IPS DF 4.7 (cell line): ENCODE measurements around the gene LCP2.
A peak's percentile ranks its signal among the peaks of the same experiment; 100 is the strongest.
"Not testable (repeated sequence)": the region's sequence is repeated elsewhere in the genome, so short reads cannot be mapped to it uniquely, and the experiment has no call there.

Source experiments
- DNase-seq: peaks from one replicate; pipeline ENCODE4 v3.0.0-alpha.2; 2013; ENCODE audit warnings: low spot score; ENCODE audit errors: extremely low read depth

Gene LCP2

GRCh38 chr5:170248931-170249227 is 48.7 kb downstream of the LCP2 start:
- not testable (repeated sequence) for DNase-seq

DNA sequence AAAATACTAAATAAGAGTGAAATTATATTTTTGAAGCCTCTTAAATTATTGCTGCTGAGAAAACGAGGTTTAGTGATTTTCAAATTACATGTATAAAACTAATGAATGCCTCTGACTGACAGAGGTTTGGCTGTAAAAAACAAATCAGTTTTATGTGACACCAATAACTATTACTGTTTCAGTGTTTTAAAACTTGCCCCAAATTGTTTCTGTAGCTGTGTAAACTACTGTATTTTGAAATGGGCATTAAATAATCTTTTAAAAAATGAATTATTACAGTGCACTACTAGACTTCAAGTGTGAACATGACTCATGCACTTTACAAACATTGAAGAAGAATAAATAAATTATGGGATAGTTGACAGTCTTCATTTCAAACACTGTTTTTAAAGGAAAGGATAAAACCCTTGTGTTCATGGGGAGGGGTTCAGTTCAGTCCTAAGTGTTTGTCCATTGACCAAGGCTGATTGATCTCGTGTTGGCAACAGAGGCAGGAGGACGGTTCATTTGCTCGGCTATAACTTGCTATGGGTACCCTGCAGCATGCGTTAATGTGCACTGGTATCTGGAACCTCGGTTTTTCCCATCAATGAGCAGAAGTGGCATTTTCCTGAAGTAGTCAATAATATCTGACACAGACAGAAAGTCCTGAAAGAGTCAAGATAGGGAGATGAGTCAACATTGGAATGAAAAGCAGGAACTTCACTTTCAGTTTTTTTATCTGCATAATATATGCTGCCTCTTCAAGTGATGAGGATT is 49.2 kb downstream of the LCP2 start:
- no peak for DNase-seq

GRCh38 chr5:170247363-170247762 is 50.2 kb downstream of the LCP2 start:
- DNase-seq: no peak

- no peak for DNase-seq
Observed at GRCh38 chr5:170246126-170246870, 51.3 kb downstream of the LCP2 start.

- not testable (repeated sequence) for DNase-seq
Observed at GRCh38 chr5:170245436-170245835, 52.1 kb downstream of the LCP2 start.

DNA sequence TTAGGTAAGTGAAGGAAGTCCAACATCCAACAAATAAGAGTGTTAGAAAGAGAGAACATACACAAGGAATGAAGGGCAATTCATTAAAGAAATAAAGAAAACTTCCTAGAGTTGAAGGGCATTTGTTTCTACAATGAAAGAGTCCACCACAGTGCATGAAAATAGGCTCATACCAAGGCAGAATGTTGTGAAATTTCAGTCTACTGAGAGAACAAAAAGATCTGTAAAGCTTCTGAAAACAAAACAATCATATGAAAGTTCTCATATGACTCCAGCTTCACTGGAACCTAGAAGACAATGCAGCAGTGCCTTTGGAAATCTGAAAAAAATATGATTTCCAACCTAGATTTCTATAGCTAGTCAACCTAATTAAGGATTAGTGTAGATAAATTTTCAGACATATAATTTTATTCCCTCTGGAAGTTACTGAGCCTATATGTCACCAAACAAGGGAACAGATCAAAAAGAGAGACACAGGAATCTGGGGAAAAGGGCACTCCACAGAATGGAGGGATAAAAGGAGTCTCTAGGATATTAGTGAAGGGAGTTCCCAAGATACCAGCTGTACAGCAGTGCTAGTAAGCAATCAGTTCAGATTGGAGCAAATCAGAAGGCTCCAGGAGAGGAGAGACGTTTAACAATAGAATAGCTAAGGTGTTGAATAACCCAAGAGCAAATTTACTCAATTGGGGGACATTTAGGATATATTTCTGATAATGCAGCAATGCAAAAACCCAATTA is 59.0 kb downstream of the LCP2 start:
- no peak for DNase-seq

- no peak for DNase-seq
Observed at GRCh38 chr5:170235876-170236864, 61.4 kb downstream of the LCP2 start.

GRCh38 chr5:170233358-170233892 is 64.2 kb downstream of the LCP2 start:
- DNase-seq: no peak

DNA sequence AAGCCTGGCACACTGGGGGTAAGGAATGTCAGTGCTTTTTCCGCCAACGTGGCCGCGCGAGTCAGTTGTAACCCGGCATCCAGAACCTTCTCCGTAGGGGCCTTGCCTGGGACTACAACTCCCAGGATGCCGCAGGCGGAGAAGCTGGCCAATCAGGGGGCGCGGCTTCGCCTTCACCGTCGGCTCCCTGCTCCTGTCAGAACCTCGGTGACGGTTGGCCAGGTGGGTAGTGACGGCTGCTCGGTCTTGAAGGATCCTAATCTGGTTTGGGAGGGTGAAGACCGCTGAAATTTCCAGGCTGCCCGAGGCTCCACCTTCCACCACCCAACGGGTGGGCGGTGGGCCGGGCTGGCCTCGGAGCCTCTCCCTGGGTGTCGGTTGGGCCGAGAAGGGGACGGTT is 64.8 kb downstream of the LCP2 start, which contains the start of gene C5orf58:
C5orf58 (plus strand) TSS at position 200 of the 400 bp plus-strand sequence. CDS start 1,992 bp downstream, outside the sequence.
- no peak for DNase-seq

- no peak for DNase-seq
Observed at GRCh38 chr5:170228762-170229435, 68.7 kb downstream of the LCP2 start.

- no peak for DNase-seq
Observed at GRCh38 chr5:170226661-170227060, 70.9 kb downstream of the LCP2 start.

GRCh38 chr5:170226129-170226615 is 71.4 kb downstream of the LCP2 start:
- DNase-seq: no peak

DNA sequence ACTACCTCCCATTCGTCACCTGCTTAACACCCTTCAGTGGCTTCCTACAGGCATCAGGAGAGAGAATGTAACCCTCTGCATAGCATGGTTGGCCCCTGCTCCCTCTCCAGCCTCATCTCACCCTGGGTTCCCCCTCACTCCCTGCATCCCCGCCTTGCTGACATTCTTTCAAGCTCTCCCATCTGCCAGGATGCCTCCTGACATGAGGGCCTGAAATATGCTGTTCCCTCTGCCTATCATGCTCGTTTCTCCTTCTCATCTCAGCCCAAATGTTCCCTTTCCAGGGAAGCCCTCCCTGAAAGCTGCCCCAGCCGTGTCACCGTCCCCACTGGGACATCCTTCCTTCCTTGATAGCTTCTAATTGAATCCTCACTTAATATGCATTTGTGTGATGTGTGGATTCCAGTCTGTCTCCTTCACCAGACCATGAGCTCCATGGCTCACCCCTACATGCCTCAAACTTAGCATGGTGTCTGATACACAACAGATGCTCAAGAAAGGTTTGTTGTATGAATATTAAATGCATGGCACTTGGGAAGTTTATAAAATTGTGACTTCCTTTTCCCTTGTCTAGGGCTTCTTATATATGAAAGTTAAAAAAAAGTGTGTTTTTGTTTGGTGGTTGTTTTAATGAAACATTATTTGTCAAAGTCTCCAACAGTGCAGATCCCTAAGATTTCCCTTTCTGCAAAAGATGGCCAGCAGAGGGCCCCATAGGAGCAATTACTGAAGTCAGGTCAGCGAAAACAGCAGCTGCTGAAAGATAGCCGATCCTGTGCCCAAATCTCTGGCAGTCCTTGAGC is 72.0 kb downstream of the LCP2 start:
- DNase-seq: peak; percentile 79

DNA sequence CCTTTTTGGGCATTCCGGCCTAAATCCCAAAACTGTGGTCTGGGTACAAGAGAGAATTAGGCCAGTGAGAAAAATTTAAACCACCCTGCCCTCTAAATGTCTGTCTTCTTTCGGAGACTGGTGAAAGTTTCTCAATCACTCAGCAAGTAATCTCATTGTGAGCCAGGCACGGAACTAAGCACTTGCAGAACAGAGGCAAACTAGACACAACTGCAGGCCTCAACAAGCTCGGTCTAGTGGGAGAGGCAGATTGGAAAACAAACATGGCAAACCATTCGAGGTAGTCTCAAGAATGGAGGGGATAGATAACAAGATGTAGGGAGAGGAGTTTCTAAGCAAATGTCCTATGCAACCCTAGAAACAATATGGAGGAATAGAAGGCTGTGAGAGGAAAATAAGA is 73.7 kb downstream of the LCP2 start:
- no peak for DNase-seq

DNA sequence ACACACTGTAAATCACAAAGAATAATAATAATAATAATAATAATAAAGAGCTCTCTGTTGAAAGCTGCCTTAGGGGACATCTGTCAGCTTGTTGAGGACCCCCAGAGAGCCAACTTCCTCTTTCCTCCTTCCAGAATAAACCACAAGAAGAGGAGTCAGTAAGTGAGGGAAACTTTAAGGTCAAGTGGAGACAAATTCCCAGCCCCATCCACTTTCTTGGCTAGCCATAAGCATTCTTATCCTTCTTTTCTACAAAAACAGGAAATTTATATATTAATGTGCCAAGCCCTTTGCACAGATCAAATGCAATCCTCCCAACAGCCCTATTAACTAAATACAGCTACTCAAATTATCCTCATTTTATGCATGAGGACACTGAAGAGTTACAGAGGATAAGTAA is 74.2 kb downstream of the LCP2 start:
- DNase-seq: no peak

- DNase-seq: no peak
Observed at GRCh38 chr5:170221327-170221741, 76.2 kb downstream of the LCP2 start.

- no peak for DNase-seq
Observed at GRCh38 chr5:170220191-170220590, 77.4 kb downstream of the LCP2 start.

GRCh38 chr5:170219615-170220014 is 78.0 kb downstream of the LCP2 start:
- DNase-seq: no peak

- DNase-seq: no peak
Observed at GRCh38 chr5:170218726-170219125, 78.9 kb downstream of the LCP2 start.
